ENCODE results near the gene CHST14.

CHST14 gene

GRCh38 chr15:40464595-40465185 lies 6.1 kb upstream of the CHST14 start:
- no peak for DNase-seq

- no peak for DNase-seq
Observed at GRCh38 chr15:40465939-40466338, 4.8 kb upstream of the CHST14 start.

GRCh38 chr15:40466426-40467260 lies 4.1 kb upstream of the CHST14 start:
- DNase-seq = no peak

GRCh38 chr15:40467261-40467615 lies 3.5 kb upstream of the CHST14 start:
- DNase-seq = no peak

GRCh38 chr15:40468898-40469331 lies 1.9 kb upstream of the CHST14 start:
- no peak for DNase-seq

GRCh38 chr15:40469776-40470390 lies 901 bp upstream of the CHST14 start:
- DNase-seq = no peak

- peak; percentile 17 for DNase-seq
Observed at GRCh38 chr15:40471105-40471807, 472 bp downstream of the CHST14 start.

- no peak for DNase-seq
Observed at GRCh38 chr15:40471808-40472150, 995 bp downstream of the CHST14 start.

- no peak for DNase-seq
Observed at GRCh38 chr15:40472171-40472727, 1.5 kb downstream of the CHST14 start.

- no peak for DNase-seq
Observed at GRCh38 chr15:40474581-40474980, 3.8 kb downstream of the CHST14 start.

GRCh38 chr15:40477642-40478327 lies 7.0 kb downstream of the CHST14 start:
- DNase-seq = no peak

GRCh38 chr15:40479024-40479423 lies 8.2 kb downstream of the CHST14 start:
- DNase-seq = no peak

GRCh38 chr15:40481341-40482074 lies 10.7 kb downstream of the CHST14 start:
- no peak for DNase-seq

- DNase-seq = no peak
Observed at GRCh38 chr15:40483919-40484318, 13.1 kb downstream of the CHST14 start.

GRCh38 chr15:40486066-40486770 lies 15.4 kb downstream of the CHST14 start:
- no peak for DNase-seq

GRCh38 chr15:40487816-40488682 lies 17.3 kb downstream of the CHST14 start:
- DNase-seq = no peak

GRCh38 chr15:40489274-40490175 lies 18.7 kb downstream of the CHST14 start:
- no peak for DNase-seq

- peak; percentile 82 for DNase-seq
Observed at GRCh38 chr15:40493089-40493840, 22.5 kb downstream of the CHST14 start.

All from activated CD4-positive, alpha-beta T cell treated with anti-CD3 and anti-CD28 coated beads, Interleukin-2, amount 50 U/mL, for 16 hours (primary cell).